DOHH2 (cell line): ENCODE measurements around the gene SMIM33.

Experiments
- H3F3A ChIP-seq: fragments of 200-600 bp; sonication (generic), shearing (Covaris generic); 2 replicates; pipeline ENCODE4 v1.6.0; 2016; ENCODE audit warnings: antibody characterized with exemption, mild to moderate bottlenecking; ENCODE audit not compliant: control insufficient read depth, insufficient read depth
- H3K27ac ChIP-seq: fragments of 200-600 bp; sonication (generic); 2 replicates; pipeline ENCODE4 v1.5.1; 2014; ENCODE audit warnings: low read depth, mild to moderate bottlenecking, low read length, moderate library complexity
- H3K27me3 ChIP-seq: fragments of 200-600 bp; sonication (generic); 2 replicates; pipeline ENCODE4 v1.6.1; 2014; ENCODE audit warnings: mild to moderate bottlenecking, low read length, mixed read lengths; ENCODE audit not compliant: control insufficient read depth
- H3K36me3 ChIP-seq: fragments of 200-600 bp; sonication (generic); 2 replicates; pipeline ENCODE4 v1.6.1; 2014; ENCODE audit warnings: mild to moderate bottlenecking, low read length, moderate library complexity, mixed read lengths; ENCODE audit not compliant: control insufficient read depth
- H3K4me1 ChIP-seq: fragments of 200-600 bp; sonication (generic); 2 replicates; pipeline ENCODE4 v1.6.1; 2014; ENCODE audit warnings: mild to moderate bottlenecking, low read length, mixed read lengths; ENCODE audit not compliant: control insufficient read depth
- H3K4me2 ChIP-seq: fragments of 200-600 bp; sonication (generic); 2 replicates; pipeline ENCODE4 v1.6.0; 2014; ENCODE audit warnings: mild to moderate bottlenecking, low read length, moderate library complexity
- H3K4me3 ChIP-seq: fragments of 200-600 bp; sonication (generic); 2 replicates; pipeline ENCODE4 v1.5.1; 2014; ENCODE audit warnings: mild to moderate bottlenecking, low read length, mixed read lengths
- H3K79me2 ChIP-seq: fragments of 200-600 bp; sonication (generic); 2 replicates; pipeline ENCODE4 v1.6.1; 2014; ENCODE audit warnings: mild to moderate bottlenecking, low read length, mixed read lengths; ENCODE audit not compliant: control insufficient read depth
- H3K9me2 ChIP-seq: fragments of 200-600 bp; sonication (generic); replicated peaks from 2 replicates; pipeline ENCODE4 v1.6.1; 2014; ENCODE audit warnings: mild to moderate bottlenecking, low read length, mixed read lengths; ENCODE audit not compliant: control insufficient read depth
- H3K9me3 ChIP-seq: fragments of 200-600 bp; sonication (generic); 2 replicates; pipeline ENCODE4 v1.6.1; 2014; ENCODE audit warnings: antibody characterized with exemption, low read length, mixed read lengths; ENCODE audit not compliant: control insufficient read depth, insufficient read depth
- H4K20me1 ChIP-seq: fragments of 200-600 bp; sonication (generic); 2 replicates; pipeline ENCODE4 v1.6.0; 2014; ENCODE audit warnings: low read depth, mild to moderate bottlenecking, antibody characterized with exemption, low read length, moderate library complexity; ENCODE audit not compliant: control insufficient read depth, insufficient read depth
- CTCF ChIP-seq: fragments of 200-600 bp; sonication (generic); IDR thresholded peaks from one replicate; pipeline ENCODE4 v1.5.1; 2014; ENCODE audit warnings: antibody characterized with exemption, mild to moderate bottlenecking, low read depth, low read length; ENCODE audit not compliant: poor library complexity, severe bottlenecking
- EZH2phosphoT487 ChIP-seq: fragments of 200-600 bp; sonication (generic); IDR thresholded peaks from 2 replicates; pipeline ENCODE4 v1.6.1; 2017; ENCODE audit warnings: borderline replicate concordance, mild to moderate bottlenecking, antibody characterized with exemption, low read length, moderate library complexity, mixed read lengths

The SMIM33 gene

GRCh38 chr5:139468421-139468931 lies 2.3 kb upstream of the SMIM33 start:
- Histone ChIP-seq H3K27ac (no peak overlapping the region), H3K4me3 (no peak overlapping the region), H3K9me3 (no peaks in the 10 kb centered on the region), H4K20me1 (no peaks in the 10 kb centered on the region), H3K36me3 (no peaks in the 10 kb centered on the region), H3K4me1 (peaks cover 5% of the 10 kb centered on the region; the same call in 1 of the 2 replicates), H3K79me2 (no peaks in the 10 kb centered on the region), H3K4me2 (no peak overlapping the region), H3F3A (no peaks in the 10 kb centered on the region), H3K27me3 (peaks cover 3% of the 10 kb centered on the region; the same call in 1 of the 2 replicates), H3K9me2 (no peaks in the 10 kb centered on the region)
- TF ChIP-seq CTCF (no peak), EZH2phosphoT487 (no peak)

GRCh38 chr5:139472386-139473030 lies 1.7 kb downstream of the SMIM33 start:
- Histone ChIP-seq H3K4me1 (peaks cover 14% of the 10 kb centered on the region), H3K9me2 (no peaks in the 10 kb centered on the region), H3K27me3 (peaks cover 10% of the 10 kb centered on the region), H3K79me2 (no peaks in the 10 kb centered on the region), H3F3A (no peaks in the 10 kb centered on the region), H3K36me3 (no peaks in the 10 kb centered on the region), H3K4me2 (no peak overlapping the region), H4K20me1 (no peaks in the 10 kb centered on the region), H3K4me3 (no peak overlapping the region), H3K9me3 (no peaks in the 10 kb centered on the region), H3K27ac (no peak overlapping the region)
- TF ChIP-seq CTCF (no peak), EZH2phosphoT487 (no peak)

GRCh38 chr5:139473105-139473504 lies 2.3 kb downstream of the SMIM33 start:
- H3K4me2 ChIP-seq: no peak overlapping the region
- H3K27ac ChIP-seq: no peak overlapping the region
- H3F3A ChIP-seq: no peaks in the 10 kb centered on the region
- H3K79me2 ChIP-seq: no peaks in the 10 kb centered on the region
- TF ChIP-seq CTCF: no peak
- TF ChIP-seq EZH2phosphoT487: no peak
- H3K27me3 ChIP-seq: peaks cover 10% of the 10 kb centered on the region
- no peaks in the 10 kb centered on the region for H3K9me3 ChIP-seq
- H3K4me3 ChIP-seq: no peak overlapping the region
- no peaks in the 10 kb centered on the region for H3K36me3 ChIP-seq
- no peaks in the 10 kb centered on the region for H4K20me1 ChIP-seq
- peaks cover 14% of the 10 kb centered on the region for H3K4me1 ChIP-seq
- H3K9me2 ChIP-seq: no peaks in the 10 kb centered on the region
